Tongue (tissue), 2 donors: ENCODE measurements around the gene R3HDML. TPM values are rescaled to one million over a fixed set of nuclear protein-coding genes. Genes with fewer than 3 reads are reported as not detected.

Experiments used
- small RNA-seq: library from RNA; depleted of rRNA; stranded (forward); fragments of <200 nt; gene quantifications from one replicate; pipeline ENCODE3, GENCODE V24; 2014; ENCODE audit warnings: low replicate concordance
- total RNA-seq: library from RNA; depleted of rRNA; stranded (reverse); fragments of >200 nt; gene quantifications from one replicate; pipeline ENCODE4 v1.2.3, GENCODE V29; 2014

R3HDML gene
- total RNA-seq, 1 donor from 2014 or later: not detected

Small RNA genes lying within 50 kb of the gene (small RNA-seq; reads per million reads assigned to genes)
- not detected for gene RF00019

Other genes with a start within 250 kb of the R3HDML start
- 188 TPM for gene JPH2, start 149.9 kb upstream of the R3HDML start, total RNA-seq
- 45.6 TPM for gene OSER1, start 126.3 kb upstream of the R3HDML start, total RNA-seq
- not detected for gene GDAP1L1, start 89.7 kb upstream of the R3HDML start, total RNA-seq
- gene FITM2, start 25.8 kb upstream of the R3HDML start, total RNA-seq: 10.2 TPM
- not detected for gene HNF4A, start 18.7 kb downstream of the R3HDML start, total RNA-seq
- 4.5 TPM for gene TTPAL, start 138.8 kb downstream of the R3HDML start, total RNA-seq
- 42.9 TPM for gene SERINC3, start 185.0 kb downstream of the R3HDML start, total RNA-seq
- 42.5 TPM for gene PKIG, start 245.5 kb downstream of the R3HDML start, total RNA-seq